GM12872 (cell line): ENCODE data around the gene GALNT1.

Source experiments
- TF ChIP-seq, protein P1 (sequence below): IDR thresholded peaks from 3 replicates; pipeline ENCODE4 v1.5.1; 2011; ENCODE audit warnings: low read depth, mild to moderate bottlenecking, low read length, moderate library complexity; ENCODE audit not compliant: insufficient read depth

The GALNT1 gene

DNA sequence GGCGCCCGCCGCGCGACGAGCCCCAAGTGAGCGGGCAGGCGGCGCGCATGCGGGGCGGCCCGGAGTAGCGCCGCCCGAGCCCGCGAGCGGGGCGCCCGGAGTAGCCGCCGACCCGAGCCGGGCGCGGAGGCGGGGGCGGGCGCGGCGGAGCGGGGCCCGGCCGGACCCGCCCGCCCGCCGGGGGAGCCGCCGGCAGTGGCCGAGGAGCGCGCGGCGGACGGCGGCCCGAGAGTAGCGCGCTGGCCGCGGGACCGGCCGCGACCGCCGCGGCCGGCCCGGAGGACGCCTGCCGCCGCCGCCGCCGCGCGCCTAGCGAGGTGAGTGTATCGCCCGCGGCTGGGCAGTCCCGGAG lies at the start of gene GALNT1:
TSS of gene GALNT1 (plus strand) at position 195 of the 352 bp plus-strand sequence. CDS start 72,923 bp downstream, outside the sequence.
- TF ChIP-seq, protein P1, sequence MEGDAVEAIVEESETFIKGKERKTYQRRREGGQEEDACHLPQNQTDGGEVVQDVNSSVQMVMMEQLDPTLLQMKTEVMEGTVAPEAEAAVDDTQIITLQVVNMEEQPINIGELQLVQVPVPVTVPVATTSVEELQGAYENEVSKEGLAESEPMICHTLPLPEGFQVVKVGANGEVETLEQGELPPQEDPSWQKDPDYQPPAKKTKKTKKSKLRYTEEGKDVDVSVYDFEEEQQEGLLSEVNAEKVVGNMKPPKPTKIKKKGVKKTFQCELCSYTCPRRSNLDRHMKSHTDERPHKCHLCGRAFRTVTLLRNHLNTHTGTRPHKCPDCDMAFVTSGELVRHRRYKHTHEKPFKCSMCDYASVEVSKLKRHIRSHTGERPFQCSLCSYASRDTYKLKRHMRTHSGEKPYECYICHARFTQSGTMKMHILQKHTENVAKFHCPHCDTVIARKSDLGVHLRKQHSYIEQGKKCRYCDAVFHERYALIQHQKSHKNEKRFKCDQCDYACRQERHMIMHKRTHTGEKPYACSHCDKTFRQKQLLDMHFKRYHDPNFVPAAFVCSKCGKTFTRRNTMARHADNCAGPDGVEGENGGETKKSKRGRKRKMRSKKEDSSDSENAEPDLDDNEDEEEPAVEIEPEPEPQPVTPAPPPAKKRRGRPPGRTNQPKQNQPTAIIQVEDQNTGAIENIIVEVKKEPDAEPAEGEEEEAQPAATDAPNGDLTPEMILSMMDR: no peak

DNA sequence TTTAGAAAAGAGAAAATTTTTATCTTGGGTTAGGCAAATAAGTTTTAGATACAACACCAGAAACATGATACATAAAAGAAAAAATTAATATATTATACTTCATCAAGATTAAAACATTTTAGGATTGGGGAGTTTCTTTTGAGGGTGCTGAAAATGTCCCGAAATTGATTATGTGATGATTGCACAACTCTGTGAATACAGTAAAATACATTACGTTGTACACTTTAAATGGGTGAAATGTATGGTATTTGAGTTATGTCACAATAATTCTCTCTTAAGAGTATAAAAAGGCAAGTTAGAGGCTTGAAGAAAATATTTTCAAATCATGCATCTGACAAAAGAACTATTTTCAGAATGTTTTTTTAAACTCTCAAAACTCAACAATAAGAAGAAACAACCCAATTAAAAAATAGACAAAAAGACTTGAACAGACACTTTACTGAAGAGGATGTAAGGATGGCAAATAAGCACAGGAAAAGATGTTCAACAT lies 47.6 kb upstream of the GALNT1 start:
- TF ChIP-seq, protein P1: no peak

DNA sequence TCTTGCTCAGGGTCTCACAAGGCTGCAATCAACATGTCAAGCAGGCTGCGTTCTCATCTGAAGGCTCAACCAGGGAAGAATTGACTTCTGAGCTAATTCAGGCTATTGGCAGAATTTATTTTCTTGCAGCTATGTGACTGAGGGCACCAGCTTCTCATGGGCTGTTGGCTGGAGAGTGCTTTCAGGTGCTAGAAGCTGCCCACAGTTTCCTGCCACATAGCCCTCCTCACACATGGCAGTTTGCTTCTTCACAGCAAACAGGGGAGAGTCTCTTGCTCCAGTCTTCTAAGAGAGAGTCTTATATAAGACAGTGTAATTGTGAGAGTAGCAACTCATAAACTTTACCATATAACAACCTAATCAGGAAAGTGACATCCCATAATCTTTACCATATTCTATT lies 46.2 kb upstream of the GALNT1 start:
- TF ChIP-seq, protein P1: no peak

DNA sequence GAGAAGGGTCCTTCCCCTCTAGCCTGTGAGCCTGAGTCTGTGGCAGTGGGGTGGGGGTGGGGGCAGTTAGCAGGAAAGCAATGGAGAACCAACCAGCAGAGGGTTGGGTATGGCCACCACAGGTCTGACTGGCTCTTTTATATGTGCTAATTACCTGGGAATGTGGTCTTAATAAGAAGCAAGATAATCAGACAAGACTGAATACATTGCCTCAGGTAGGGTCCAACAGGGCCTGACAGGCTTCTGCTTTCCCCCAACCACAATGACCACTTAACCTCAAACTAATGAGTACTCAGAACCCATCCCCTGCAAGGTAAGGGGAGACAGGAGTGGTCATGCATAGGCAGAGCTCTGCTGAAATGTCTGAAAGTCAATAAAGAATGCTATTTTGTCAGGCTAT lies 39.2 kb upstream of the GALNT1 start:
- TF ChIP-seq, protein P1: no peak

DNA sequence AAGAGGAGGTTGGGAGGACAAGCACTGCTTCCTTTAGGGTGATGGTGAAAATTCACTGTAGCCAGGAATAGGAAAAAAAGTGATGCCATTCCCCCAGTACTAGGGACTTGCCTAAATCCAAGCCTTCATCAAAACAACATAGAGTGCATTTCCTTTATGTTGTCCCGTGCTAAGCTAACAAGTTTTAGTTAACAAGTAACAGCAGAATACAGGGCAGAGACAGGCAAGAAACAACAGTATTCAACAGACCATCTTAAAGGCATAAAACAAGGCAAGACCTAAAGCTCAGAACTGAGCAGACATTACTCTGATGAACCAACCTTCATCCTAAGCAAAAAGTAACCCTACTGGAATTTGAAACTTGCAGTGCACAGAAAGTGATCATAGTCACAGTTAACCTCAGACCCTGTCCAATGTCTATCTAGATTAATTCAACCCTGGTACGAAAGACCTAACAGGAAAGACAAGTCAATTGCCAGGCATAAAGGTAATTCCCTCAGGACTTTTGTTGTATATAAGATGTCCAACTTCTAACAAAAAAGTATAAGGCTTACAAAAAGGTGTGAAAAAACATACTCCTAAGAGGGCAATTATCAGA lies 34.4 kb upstream of the GALNT1 start:
- TF ChIP-seq, protein P1: no peak

DNA sequence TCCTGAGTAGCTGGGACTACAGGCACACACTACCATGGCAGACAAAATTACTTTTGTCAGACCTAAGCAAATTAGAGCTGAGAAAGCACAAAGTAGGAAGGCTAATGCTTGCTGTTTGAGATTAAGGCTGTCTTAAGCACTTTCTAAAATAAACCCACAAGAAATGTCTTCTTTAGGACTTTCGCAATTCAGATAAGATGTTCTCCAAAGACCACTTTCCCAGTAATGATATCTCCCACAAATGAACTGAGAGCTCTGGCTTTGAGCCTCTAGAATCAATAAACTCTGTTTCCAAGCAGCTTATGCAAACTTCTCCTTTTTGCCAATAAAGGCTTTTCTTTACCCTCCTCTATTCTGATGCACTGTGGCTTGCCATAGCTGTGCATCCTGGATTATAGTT lies 32.0 kb upstream of the GALNT1 start:
- TF ChIP-seq, protein P1: no peak

DNA sequence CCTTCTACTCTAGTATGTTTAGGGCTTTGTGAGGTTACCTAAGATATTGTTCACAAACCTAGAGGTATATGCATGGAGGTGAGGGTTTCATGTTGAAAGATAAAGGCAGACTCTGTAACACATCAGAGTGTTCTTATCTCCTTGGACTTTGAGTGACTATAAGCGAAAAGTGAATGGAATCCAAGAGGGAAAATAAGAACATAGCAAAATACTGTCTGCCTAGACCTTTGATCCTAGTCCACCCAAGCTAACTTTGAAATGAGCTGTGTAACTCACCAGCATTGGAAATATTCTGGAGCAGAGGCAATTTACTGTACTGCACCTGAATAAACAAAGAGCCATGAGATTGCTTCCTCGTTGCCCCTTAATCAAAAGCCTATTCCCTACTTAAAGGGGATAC lies 28.2 kb upstream of the GALNT1 start:
- TF ChIP-seq, protein P1: no peak
